ENCODE measurements around the gene SRSF2. TPM values are rescaled to one million over a fixed set of nuclear protein-coding genes. Genes with fewer than 3 reads are reported as not detected.

SRSF2 gene, protein sequence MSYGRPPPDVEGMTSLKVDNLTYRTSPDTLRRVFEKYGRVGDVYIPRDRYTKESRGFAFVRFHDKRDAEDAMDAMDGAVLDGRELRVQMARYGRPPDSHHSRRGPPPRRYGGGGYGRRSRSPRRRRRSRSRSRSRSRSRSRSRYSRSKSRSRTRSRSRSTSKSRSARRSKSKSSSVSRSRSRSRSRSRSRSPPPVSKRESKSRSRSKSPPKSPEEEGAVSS
- polyA plus RNA-seq (ENCODE audit: insufficient read length in 12 of 12), result 100 to 1,000 TPM; 169 to 490 (median 233) TPM
- long read RNA-seq, donor 1, transcript SRSF2-203 (2 exons, 2,885 nt), result minor isoform, 13 of 142 reads
- long read RNA-seq, donor 1, transcript SRSF2-202 (3 exons, 1,927 nt), result major isoform, 30 of 142 reads
- long read RNA-seq, donor 1, transcript SRSF2-209 (2 exons, 1,001 nt), result minor isoform, 20 of 142 reads
- long read RNA-seq, donor 1, partial matches to known transcripts, result 73 of 142 reads
- long read RNA-seq, donor 1, other reads (novel, unspliced or antisense), result 0 of 142 reads
- long read RNA-seq, donor 2, transcript SRSF2-209 (2 exons, 1,001 nt), result minor isoform, 13 of 109 reads
- long read RNA-seq, donor 2, transcript SRSF2-202 (3 exons, 1,927 nt), result major isoform, 49 of 109 reads
- long read RNA-seq, donor 2, transcript SRSF2-203 (2 exons, 2,885 nt), result minor isoform, 10 of 109 reads
- long read RNA-seq, donor 2, transcript SRSF2-208 (4 exons, 1,359 nt), result minor isoform, 6 of 109 reads
- long read RNA-seq, donor 2, partial matches to known transcripts, result 25 of 109 reads
- long read RNA-seq, donor 2, other reads (novel, unspliced or antisense), result 0 of 109 reads
- long read RNA-seq, donor 3, transcript SRSF2-202 (3 exons, 1,927 nt), result major isoform, 16 of 42 reads
- long read RNA-seq, donor 3, partial matches to known transcripts, result 15 of 42 reads
- long read RNA-seq, donor 3, other reads (novel, unspliced or antisense), result 0 of 42 reads
- long read RNA-seq, donor 4, transcript SRSF2-202 (3 exons, 1,927 nt), result major isoform, 12 of 41 reads
- long read RNA-seq, donor 4, transcript SRSF2-209 (2 exons, 1,001 nt), result minor isoform, 10 of 41 reads
- long read RNA-seq, donor 4, transcript SRSF2-203 (2 exons, 2,885 nt), result minor isoform, 5 of 41 reads
- long read RNA-seq, donor 4, partial matches to known transcripts, result 10 of 41 reads
- long read RNA-seq, donor 4, other reads (novel, unspliced or antisense), result 0 of 41 reads
- long read RNA-seq, donor 5, transcript SRSF2-203 (2 exons, 2,885 nt), result minor isoform, 19 of 78 reads
- long read RNA-seq, donor 5, transcript SRSF2-209 (2 exons, 1,001 nt), result minor isoform, 9 of 78 reads
- long read RNA-seq, donor 5, transcript SRSF2-202 (3 exons, 1,927 nt), result major isoform, 43 of 78 reads
- long read RNA-seq, donor 5, partial matches to known transcripts, result 0 of 78 reads
- long read RNA-seq, donor 5, other reads (novel, unspliced or antisense), result 0 of 78 reads
- long read RNA-seq, donor 6, transcript SRSF2-203 (2 exons, 2,885 nt), result minor isoform, 5 of 37 reads
- long read RNA-seq, donor 6, transcript SRSF2-202 (3 exons, 1,927 nt), result major isoform, 25 of 37 reads
- long read RNA-seq, donor 6, transcript SRSF2-209 (2 exons, 1,001 nt), result minor isoform, 5 of 37 reads
- long read RNA-seq, donor 6, partial matches to known transcripts, result 0 of 37 reads
- long read RNA-seq, donor 6, other reads (novel, unspliced or antisense), result 0 of 37 reads
- long read RNA-seq, donor 7, transcript SRSF2-203 (2 exons, 2,885 nt), result minor isoform, 9 of 36 reads
- long read RNA-seq, donor 7, transcript SRSF2-202 (3 exons, 1,927 nt), result major isoform, 20 of 36 reads
- long read RNA-seq, donor 7, transcript SRSF2-209 (2 exons, 1,001 nt), result minor isoform, 5 of 36 reads
- long read RNA-seq, donor 7, partial matches to known transcripts, result 0 of 36 reads
- long read RNA-seq, donor 7, other reads (novel, unspliced or antisense), result 0 of 36 reads
- long read RNA-seq, donor 8, transcript SRSF2-208 (4 exons, 1,359 nt), result minor isoform, 5 of 105 reads
- long read RNA-seq, donor 8, transcript SRSF2-202 (3 exons, 1,927 nt), result major isoform, 40 of 105 reads
- long read RNA-seq, donor 8, transcript SRSF2-203 (2 exons, 2,885 nt), result minor isoform, 15 of 105 reads
- long read RNA-seq, donor 8, transcript SRSF2-209 (2 exons, 1,001 nt), result minor isoform, 19 of 105 reads
- long read RNA-seq, donor 8, partial matches to known transcripts, result 25 of 105 reads
- long read RNA-seq, donor 8, other reads (novel, unspliced or antisense), result 0 of 105 reads
- long read RNA-seq, donor 9, transcript SRSF2-202 (3 exons, 1,927 nt), result major isoform, 21 of 33 reads
- long read RNA-seq, donor 9, partial matches to known transcripts, result 0 of 33 reads
- long read RNA-seq, donor 9, other reads (novel, unspliced or antisense), result 0 of 33 reads
- long read RNA-seq, donor 10, transcript SRSF2-203 (2 exons, 2,885 nt), result minor isoform, 16 of 82 reads
- long read RNA-seq, donor 10, transcript SRSF2-208 (4 exons, 1,359 nt), result minor isoform, 6 of 82 reads
- long read RNA-seq, donor 10, transcript SRSF2-202 (3 exons, 1,927 nt), result major isoform, 40 of 82 reads
- long read RNA-seq, donor 10, transcript SRSF2-209 (2 exons, 1,001 nt), result minor isoform, 14 of 82 reads
- long read RNA-seq, donor 10, partial matches to known transcripts, result 0 of 82 reads
- long read RNA-seq, donor 10, other reads (novel, unspliced or antisense), result 0 of 82 reads
- long read RNA-seq, donor 11, transcript SRSF2-202 (3 exons, 1,927 nt), result major isoform, 67 of 101 reads
- long read RNA-seq, donor 11, transcript SRSF2-209 (2 exons, 1,001 nt), result minor isoform, 11 of 101 reads
- long read RNA-seq, donor 11, transcript SRSF2-203 (2 exons, 2,885 nt), result minor isoform, 10 of 101 reads
- long read RNA-seq, donor 11, transcript SRSF2-210 (3 exons, 595 nt), result minor isoform, 6 of 101 reads
- long read RNA-seq, donor 11, partial matches to known transcripts, result 0 of 101 reads
- long read RNA-seq, donor 11, other reads (novel, unspliced or antisense), result 0 of 101 reads

DNA sequence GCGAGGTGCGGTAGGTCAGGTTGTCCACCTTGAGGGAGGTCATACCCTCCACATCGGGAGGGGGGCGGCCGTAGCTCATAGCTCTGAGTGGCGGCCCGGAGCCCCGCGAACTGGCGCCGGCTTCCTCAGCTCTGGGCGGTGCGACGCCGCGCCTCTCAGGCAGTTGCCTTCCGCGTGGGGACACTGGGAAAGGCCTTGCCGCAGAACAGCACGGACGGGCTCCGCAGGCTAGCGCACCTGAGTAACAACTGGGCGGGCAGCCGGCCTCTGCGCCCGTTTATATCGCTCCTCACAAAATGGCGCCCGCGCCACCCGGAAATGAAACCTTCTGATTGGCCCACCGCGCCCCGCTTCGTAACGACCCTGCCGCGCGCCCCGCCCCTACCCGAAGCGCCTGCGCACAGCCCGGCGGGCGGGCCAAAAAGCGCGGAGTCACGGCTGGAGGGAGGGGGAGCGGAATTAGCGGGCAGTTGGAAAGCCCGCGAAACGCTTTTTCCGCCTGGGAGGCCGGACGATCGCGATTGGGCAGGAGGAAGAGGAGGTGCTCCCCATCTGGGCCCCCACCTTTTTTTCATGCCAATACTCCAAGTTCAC is at the start of gene SRSF2:
TSS of gene SRSF2 (minus strand) at position 250 of the 594 bp plus-strand sequence. CDS start at position 79, 171 bp downstream.
- peak; percentile 98 for DNase-seq

- DNase-seq, result no peak
These were observed 47.8 kb upstream of the SRSF2 start for GRCh38 chr17:76784926-76785325.

- no peak for DNase-seq
These were observed 46.0 kb upstream of the SRSF2 start for GRCh38 chr17:76783146-76783545.

- DNase-seq, result no peak
These were observed 44.2 kb upstream of the SRSF2 start for GRCh38 chr17:76781056-76781982.

- DNase-seq, result no peak
These were observed 38.0 kb upstream of the SRSF2 start for GRCh38 chr17:76775021-76775600.

DNA sequence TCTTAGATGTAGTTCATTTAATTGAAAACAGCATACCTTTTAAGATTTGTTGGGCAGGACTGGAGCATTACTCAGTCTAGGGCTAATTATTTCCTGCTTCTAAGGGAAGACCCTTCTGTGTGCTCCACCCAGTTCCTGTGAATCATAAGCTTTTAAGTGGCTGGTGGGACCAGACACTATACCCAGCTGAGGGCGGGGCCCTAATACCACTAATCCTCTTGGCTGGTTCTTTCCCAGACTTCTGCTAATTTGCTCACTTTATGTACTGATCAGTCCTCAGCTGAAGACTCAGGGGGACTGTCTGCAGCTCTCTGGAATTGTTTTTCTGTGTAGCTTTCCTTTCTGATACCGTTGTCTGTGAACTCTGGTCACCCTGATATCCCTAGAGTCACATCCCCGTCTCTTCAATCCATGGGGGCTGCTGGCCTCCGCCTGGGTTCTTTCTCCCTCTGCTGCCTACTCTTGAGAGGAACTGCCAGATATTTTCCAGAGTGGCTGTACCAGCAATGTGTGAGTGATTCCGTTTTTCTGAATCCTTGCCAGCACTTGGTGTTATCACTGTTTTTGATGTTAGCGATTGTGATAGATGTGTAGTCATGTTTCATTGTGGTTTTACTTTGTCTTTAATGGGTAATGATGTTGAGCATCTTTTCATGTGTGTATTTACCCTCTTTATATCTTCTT is 35.9 kb upstream of the SRSF2 start:
- no peak for DNase-seq

- DNase-seq, result no peak
These were observed 21.4 kb upstream of the SRSF2 start for GRCh38 chr17:76758570-76758969.

DNA sequence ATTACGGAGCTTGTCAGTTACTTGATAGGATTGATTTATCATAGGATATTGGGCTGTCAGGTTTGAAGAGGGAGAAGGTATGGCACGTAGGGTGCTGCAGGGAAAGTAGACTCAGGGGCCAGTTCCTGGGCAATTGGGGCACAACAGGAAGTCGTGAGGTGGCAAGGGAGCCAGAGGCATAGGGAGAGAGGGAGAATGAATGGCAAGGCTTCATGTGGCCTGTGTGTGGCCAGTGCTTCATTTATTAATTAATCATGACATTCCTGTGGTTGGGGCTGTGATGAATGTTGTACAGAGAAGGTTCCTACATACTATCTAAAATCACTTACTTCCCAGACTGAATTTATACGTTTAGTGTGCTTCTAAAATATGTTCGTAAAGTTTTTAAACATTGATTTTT is 20.1 kb upstream of the SRSF2 start:
- DNase-seq, result no peak

GRCh38 chr17:76755285-76755684 is 18.2 kb upstream of the SRSF2 start:
- no peak for DNase-seq

- DNase-seq, result no peak
These were observed 16.2 kb upstream of the SRSF2 start for GRCh38 chr17:76753061-76753961.

DNA sequence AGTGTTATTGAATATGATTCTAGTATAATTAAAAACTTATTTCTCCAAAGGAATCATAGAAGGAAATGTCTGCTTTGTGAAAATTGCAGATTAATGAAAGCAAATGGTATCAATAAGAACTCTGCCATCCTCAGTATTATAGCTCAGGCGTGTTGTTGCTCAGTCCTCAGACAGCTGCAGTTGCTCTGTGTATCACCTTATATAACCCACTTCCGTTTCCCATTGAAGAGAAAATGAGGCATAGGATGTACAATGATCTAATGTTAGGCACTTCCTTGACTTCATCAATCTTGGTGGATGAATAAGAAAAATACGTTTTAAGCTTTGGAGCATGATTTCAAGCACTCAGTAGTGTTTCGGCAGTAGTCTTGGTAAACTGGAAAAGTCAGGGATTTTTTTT is 14.9 kb upstream of the SRSF2 start:
- DNase-seq, result no peak

DNA sequence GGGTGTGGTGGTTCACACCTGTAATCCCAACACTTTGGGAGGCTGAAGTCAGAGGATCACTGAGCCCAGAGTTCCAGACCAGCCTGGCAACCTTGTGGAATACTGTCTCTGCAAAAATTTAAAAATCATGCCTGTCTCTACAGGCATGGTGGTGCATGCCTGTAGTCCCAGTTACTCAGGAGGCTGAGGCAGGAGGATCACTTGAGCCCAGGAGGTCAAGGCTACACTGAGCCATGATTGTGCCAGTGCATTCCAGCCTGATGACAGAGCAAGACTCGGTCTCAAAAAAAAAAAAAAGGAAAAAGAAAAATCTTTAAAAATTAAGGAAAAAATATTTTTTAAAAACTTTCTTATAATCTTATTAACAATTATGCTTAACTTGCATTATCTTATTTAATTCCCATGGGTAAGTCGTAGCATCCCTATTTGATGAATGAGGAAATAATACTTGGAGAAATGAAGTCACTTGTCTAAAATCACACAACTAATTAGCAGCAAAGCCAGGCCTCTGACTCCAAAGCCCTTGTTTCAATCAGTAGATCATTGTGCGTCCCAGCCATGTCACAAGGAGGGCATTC is 14.4 kb upstream of the SRSF2 start:
- no peak for DNase-seq

DNA sequence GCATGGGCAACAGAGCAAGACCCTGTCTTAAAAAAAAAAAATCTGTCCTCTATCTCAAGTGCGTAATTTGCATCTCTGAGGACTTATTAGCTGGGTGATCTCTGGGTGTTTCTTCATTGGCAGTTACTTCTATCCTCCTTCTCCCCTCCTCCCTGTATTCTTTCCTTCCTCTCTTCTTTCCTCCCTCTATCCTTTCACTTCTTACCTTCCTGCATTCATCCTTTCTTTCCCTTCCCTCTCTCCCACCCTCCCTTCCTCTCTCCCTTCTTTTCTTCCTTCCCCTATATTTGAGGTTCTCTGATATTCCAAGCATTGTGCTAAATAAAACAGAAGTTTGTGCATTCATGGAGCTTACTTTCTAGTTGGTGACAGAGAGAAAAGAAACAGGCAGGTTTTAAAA is 11.5 kb upstream of the SRSF2 start:
- no peak for DNase-seq

DNA sequence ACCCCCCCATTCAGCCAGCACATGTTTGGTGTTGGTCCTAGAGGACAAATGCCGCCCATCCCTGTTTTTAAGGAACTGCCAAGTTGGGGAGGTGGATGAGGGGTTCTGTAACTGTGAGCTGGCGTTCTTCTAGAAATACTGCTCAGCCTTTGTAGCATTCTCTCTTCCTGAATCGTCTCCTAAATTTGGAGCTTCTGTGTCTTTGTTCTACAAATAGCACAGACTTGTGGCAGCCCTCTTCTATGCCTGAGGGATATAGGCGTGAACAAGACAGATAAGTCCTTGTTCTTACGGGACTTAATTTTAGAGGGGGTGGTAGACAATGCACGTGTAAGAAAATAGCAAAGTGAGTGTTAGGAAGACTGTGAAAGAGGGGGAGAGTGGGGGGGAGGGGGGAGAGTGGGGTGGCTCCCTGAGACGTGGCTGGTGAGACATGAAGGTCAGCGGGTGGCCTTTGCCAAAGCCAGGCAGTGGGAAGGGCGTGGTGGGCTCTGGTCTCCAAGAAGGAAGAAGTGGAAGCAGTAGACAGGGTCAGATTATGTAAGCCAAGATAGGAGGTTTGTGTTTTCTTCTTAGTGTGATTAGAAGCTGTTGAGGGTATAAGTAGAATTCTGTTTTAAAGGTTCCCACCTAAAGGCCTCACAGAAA is 10.7 kb upstream of the SRSF2 start:
- DNase-seq, result no peak
